Immature natural killer cell (primary cell): ENCODE data around the gene CHRNA3. TPM values are rescaled to one million over a fixed set of nuclear protein-coding genes. Genes with fewer than 3 reads are reported as not detected.

Source experiments
- DNase-seq, 3 donors: peaks; one replicate each; pipeline ENCODE4 v3.0.0; 2022; ENCODE audit warnings: mixed read lengths in 1 of 3
- H3K27ac Mint-ChIP-seq, 6 donors: one replicate each; pipeline ENCODE4 v1.8.0; 2020; ENCODE audit warnings: mixed read lengths in 6 of 6, mild to moderate bottlenecking in 5 of 6, inconsistent platforms in 4 of 6, moderate library complexity in 3 of 6
- H3K27me3 Mint-ChIP-seq, 3 donors: one replicate each; pipeline ENCODE4 v1.8.0; 2020 to 2021; ENCODE audit warnings: low read depth in 3 of 3, mild to moderate bottlenecking in 3 of 3, mixed read lengths in 3 of 3, moderate library complexity in 3 of 3, inconsistent platforms in 1 of 3
- H3K36me3 Mint-ChIP-seq, 3 donors: one replicate each; pipeline ENCODE4 v1.8.0; 2020; ENCODE audit warnings: mixed read lengths in 3 of 3, inconsistent platforms in 2 of 3, mild to moderate bottlenecking in 2 of 3
- H3K4me1 Mint-ChIP-seq, 2 donors: one replicate each; pipeline ENCODE4 v1.8.0; 2020; ENCODE audit warnings: inconsistent platforms in 2 of 2, mild to moderate bottlenecking in 2 of 2, mixed read lengths in 2 of 2, moderate library complexity in 1 of 2
- H3K4me3 Mint-ChIP-seq, 5 donors: one replicate each; pipeline ENCODE4 v1.8.0; 2020; ENCODE audit warnings: mild to moderate bottlenecking in 5 of 5, mixed read lengths in 5 of 5, inconsistent platforms in 3 of 5, moderate library complexity in 3 of 5
- H3K9me3 Mint-ChIP-seq, 6 donors: one replicate each; pipeline ENCODE4 v1.8.0; 2020; ENCODE audit warnings: mild to moderate bottlenecking in 6 of 6, mixed read lengths in 6 of 6, inconsistent platforms in 4 of 6, moderate library complexity in 3 of 6
- polyA plus RNA-seq, 3 donors: library from polyadenylated mRNA; unstranded; fragments of 300-500 nt; fragmentation: Illumina TruSeq; gene quantifications; one replicate each; pipeline ENCODE4 v1.2.3, GENCODE V29; 2021

The CHRNA3 gene
- not detected for polyA plus RNA-seq

GRCh38 chr15:78620527-78621421 lies at the start of gene CHRNA3:
CHRNA3 (minus strand) TSS chr15:78620996; CDS start chr15:78620794, 202 bp downstream.
- Mint-ChIP-seq H3K4me3 (no peak within 1 kb of the TSS), H3K27me3 (peaks cover 5 to 25% (median 8%) of the 10 kb centered on the region in 3 donors), H3K27ac (no peak within 1 kb of the TSS), H3K36me3 (no peaks in the 10 kb centered on the region), H3K9me3 (no peaks in the 10 kb centered on the region), H3K4me1 (peaks cover 0 to 1% of the 10 kb centered on the region in 2 donors)
- no peak for DNase-seq

- Mint-ChIP-seq H3K36me3 (no peaks in the 10 kb centered on the region), H3K4me1 (no peaks in the 10 kb centered on the region), H3K27ac (no peak overlapping the region), H3K9me3 (no peaks in the 10 kb centered on the region), H3K4me3 (no peak overlapping the region), H3K27me3 (peaks cover 2 to 4% (median 4%) of the 10 kb centered on the region in 3 donors)
- no peak for DNase-seq
These were observed 48.2 kb upstream of the CHRNA3 start for GRCh38 chr15:78668987-78669386.

- H3K4me3 Mint-ChIP-seq: no peak overlapping the region
- no peak overlapping the region for H3K27ac Mint-ChIP-seq
- no peak for DNase-seq
- no peaks in the 10 kb centered on the region for H3K4me1 Mint-ChIP-seq
- no peaks in the 10 kb centered on the region for H3K36me3 Mint-ChIP-seq
- H3K9me3 Mint-ChIP-seq: no peaks in the 10 kb centered on the region
- H3K27me3 Mint-ChIP-seq: peaks cover 2 to 4% (median 4%) of the 10 kb centered on the region in 3 donors
These were observed 46.9 kb upstream of the CHRNA3 start for GRCh38 chr15:78667578-78668236.

GRCh38 chr15:78666010-78666409 lies 45.2 kb upstream of the CHRNA3 start:
- H3K4me1 Mint-ChIP-seq: no peaks in the 10 kb centered on the region
- peaks cover 2 to 4% (median 2%) of the 10 kb centered on the region in 3 donors for H3K27me3 Mint-ChIP-seq
- no peak for DNase-seq
- H3K36me3 Mint-ChIP-seq: no peaks in the 10 kb centered on the region
- H3K27ac Mint-ChIP-seq: no peak overlapping the region
- no peak overlapping the region for H3K4me3 Mint-ChIP-seq
- no peaks in the 10 kb centered on the region for H3K9me3 Mint-ChIP-seq

- H3K4me1 Mint-ChIP-seq: no peaks in the 10 kb centered on the region
These were observed 42.9 kb upstream of the CHRNA3 start for GRCh38 chr15:78663703-78664102.

GRCh38 chr15:78662028-78662427 lies 41.2 kb upstream of the CHRNA3 start:
- Mint-ChIP-seq H3K4me3 (no peak overlapping the region), H3K9me3 (no peaks in the 10 kb centered on the region), H3K27ac (no peak overlapping the region), H3K27me3 (peaks cover 2 to 5% (median 4%) of the 10 kb centered on the region in 3 donors), H3K4me1 (no peaks in the 10 kb centered on the region), H3K36me3 (no peaks in the 10 kb centered on the region)
- no peak for DNase-seq

More at GRCh38 chr15:78663703-78664102, 42.9 kb upstream of the CHRNA3 start:
- H3K36me3 Mint-ChIP-seq: no peaks in the 10 kb centered on the region
- peaks cover 2 to 5% (median 4%) of the 10 kb centered on the region in 3 donors for H3K27me3 Mint-ChIP-seq
- no peak overlapping the region for H3K4me3 Mint-ChIP-seq
- DNase-seq: no peak
- H3K9me3 Mint-ChIP-seq: no peaks in the 10 kb centered on the region
- H3K27ac Mint-ChIP-seq: no peak overlapping the region

- no peaks in the 10 kb centered on the region for H3K36me3 Mint-ChIP-seq
- no peak for DNase-seq
- H3K27me3 Mint-ChIP-seq: peaks cover 0 to 5% (median under 1%) of the 10 kb centered on the region in 3 donors
- H3K4me1 Mint-ChIP-seq: no peaks in the 10 kb centered on the region
- H3K27ac Mint-ChIP-seq: no peak overlapping the region
- H3K4me3 Mint-ChIP-seq: no peak overlapping the region
- H3K9me3 Mint-ChIP-seq: no peaks in the 10 kb centered on the region
These were observed 40.2 kb upstream of the CHRNA3 start for GRCh38 chr15:78661001-78661400.

GRCh38 chr15:78660584-78660983 lies 39.8 kb upstream of the CHRNA3 start:
- Mint-ChIP-seq H3K9me3 (no peaks in the 10 kb centered on the region), H3K4me1 (no peaks in the 10 kb centered on the region), H3K27ac (no peak overlapping the region), H3K27me3 (peaks cover 0 to 5% (median 3%) of the 10 kb centered on the region in 3 donors), H3K36me3 (no peaks in the 10 kb centered on the region), H3K4me3 (no peak overlapping the region)
- DNase-seq: no peak

GRCh38 chr15:78658823-78659222 lies 38.0 kb upstream of the CHRNA3 start:
- Mint-ChIP-seq H3K4me3 (no peak overlapping the region), H3K4me1 (no peaks in the 10 kb centered on the region), H3K27me3 (peaks cover 0 to 6% (median 3%) of the 10 kb centered on the region in 3 donors), H3K27ac (no peak overlapping the region), H3K36me3 (no peaks in the 10 kb centered on the region), H3K9me3 (no peaks in the 10 kb centered on the region)
- no peak for DNase-seq

- Mint-ChIP-seq H3K36me3 (no peaks in the 10 kb centered on the region), H3K4me1 (no peaks in the 10 kb centered on the region), H3K27ac (no peak overlapping the region), H3K9me3 (no peaks in the 10 kb centered on the region), H3K4me3 (no peak overlapping the region), H3K27me3 (peaks cover 5 to 12% (median 6%) of the 10 kb centered on the region in 3 donors)
- DNase-seq: no peak
These were observed 33.5 kb upstream of the CHRNA3 start for GRCh38 chr15:78654272-78654671.

- Mint-ChIP-seq H3K36me3 (no peaks in the 10 kb centered on the region), H3K27ac (no peak overlapping the region), H3K9me3 (no peaks in the 10 kb centered on the region)
These were observed 31.3 kb upstream of the CHRNA3 start for GRCh38 chr15:78651930-78652615.

GRCh38 chr15:78651007-78651406 lies 30.2 kb upstream of the CHRNA3 start:
- Mint-ChIP-seq H3K4me3 (no peak overlapping the region), H3K4me1 (no peaks in the 10 kb centered on the region), H3K27ac (no peak overlapping the region), H3K36me3 (no peaks in the 10 kb centered on the region), H3K27me3 (peaks cover 5 to 12% (median 6%) of the 10 kb centered on the region in 3 donors), H3K9me3 (no peaks in the 10 kb centered on the region)
- no peak for DNase-seq

More at GRCh38 chr15:78651930-78652615, 31.3 kb upstream of the CHRNA3 start:
- Mint-ChIP-seq H3K4me1 (no peaks in the 10 kb centered on the region), H3K27me3 (peaks cover 6 to 12% (median 6%) of the 10 kb centered on the region in 3 donors), H3K4me3 (no peak overlapping the region)
- DNase-seq: no peak

GRCh38 chr15:78650022-78650421 lies 29.2 kb upstream of the CHRNA3 start:
- H3K4me1 Mint-ChIP-seq: no peaks in the 10 kb centered on the region
- H3K27me3 Mint-ChIP-seq: peaks cover 4 to 10% (median 6%) of the 10 kb centered on the region in 3 donors
- H3K27ac Mint-ChIP-seq: no peak overlapping the region
- no peak for DNase-seq
- H3K4me3 Mint-ChIP-seq: no peak overlapping the region
- H3K36me3 Mint-ChIP-seq: no peaks in the 10 kb centered on the region
- no peaks in the 10 kb centered on the region for H3K9me3 Mint-ChIP-seq

- Mint-ChIP-seq H3K36me3 (no peaks in the 10 kb centered on the region), H3K27ac (no peak overlapping the region), H3K4me3 (no peak overlapping the region), H3K9me3 (no peaks in the 10 kb centered on the region), H3K27me3 (peaks cover 2 to 5% (median 5%) of the 10 kb centered on the region in 3 donors), H3K4me1 (peaks cover 0 to 4% of the 10 kb centered on the region in 2 donors)
- no peak for DNase-seq
These were observed 24.2 kb upstream of the CHRNA3 start for GRCh38 chr15:78645009-78645408.
